ENCODE data around the gene DAB2IP. TPM values are rescaled to one million over a fixed set of nuclear protein-coding genes. Genes with fewer than 3 reads are reported as not detected.

DAB2IP gene
- total RNA-seq, 2 experiments from 2014 or later = 0.06 TPM; not detected in 1

- CTCF ChIA-PET = no interaction called here
- H3K36me3 ChIP-seq (ENCODE audit: insufficient read depth, low read length) = no peaks in the 10 kb centered on the region
- no peak for ATAC-seq (ENCODE audit: poor library complexity)
- TF ChIP-seq, protein P1, sequence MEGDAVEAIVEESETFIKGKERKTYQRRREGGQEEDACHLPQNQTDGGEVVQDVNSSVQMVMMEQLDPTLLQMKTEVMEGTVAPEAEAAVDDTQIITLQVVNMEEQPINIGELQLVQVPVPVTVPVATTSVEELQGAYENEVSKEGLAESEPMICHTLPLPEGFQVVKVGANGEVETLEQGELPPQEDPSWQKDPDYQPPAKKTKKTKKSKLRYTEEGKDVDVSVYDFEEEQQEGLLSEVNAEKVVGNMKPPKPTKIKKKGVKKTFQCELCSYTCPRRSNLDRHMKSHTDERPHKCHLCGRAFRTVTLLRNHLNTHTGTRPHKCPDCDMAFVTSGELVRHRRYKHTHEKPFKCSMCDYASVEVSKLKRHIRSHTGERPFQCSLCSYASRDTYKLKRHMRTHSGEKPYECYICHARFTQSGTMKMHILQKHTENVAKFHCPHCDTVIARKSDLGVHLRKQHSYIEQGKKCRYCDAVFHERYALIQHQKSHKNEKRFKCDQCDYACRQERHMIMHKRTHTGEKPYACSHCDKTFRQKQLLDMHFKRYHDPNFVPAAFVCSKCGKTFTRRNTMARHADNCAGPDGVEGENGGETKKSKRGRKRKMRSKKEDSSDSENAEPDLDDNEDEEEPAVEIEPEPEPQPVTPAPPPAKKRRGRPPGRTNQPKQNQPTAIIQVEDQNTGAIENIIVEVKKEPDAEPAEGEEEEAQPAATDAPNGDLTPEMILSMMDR (IDR thresholded peaks at IDR 0.05) = no peak
- Mint-ChIP-seq H3K4me3 (no peak overlapping the region), H3K36me3 (ENCODE audit: low read depth) (no peaks in the 10 kb centered on the region), H3K9me3 (no peaks in the 10 kb centered on the region), H3K4me1 (ENCODE audit: low read depth) (no peaks in the 10 kb centered on the region), H3K27ac (no peak overlapping the region), H3K27me3 (no peaks in the 10 kb centered on the region)
- POLR2A ChIA-PET = no interaction called here
- H3K9me3 ChIP-seq (ENCODE audit: control insufficient read depth in 1 of 2, insufficient read depth in 1 of 2, low read length in 2 of 2) = no peaks in the 10 kb centered on the region
- intact Hi-C loops (cut with DNase I, micrococcal nuclease) = no loop called here
- DNase-seq = no peak
- H3K4me1 ChIP-seq (ENCODE audit: insufficient read depth, low read length) = no peaks in the 10 kb centered on the region
- no peak overlapping the region for H3K27ac ChIP-seq (ENCODE audit: low read depth in 1 of 2, low read length in 2 of 2)
- H3K4me3 ChIP-seq (ENCODE audit: low read length) = no peak overlapping the region
- H3K27me3 ChIP-seq (ENCODE audit: control insufficient read depth in 1 of 2, insufficient read depth in 2 of 2, low read length in 2 of 2) = no peaks in the 10 kb centered on the region
Measured at GRCh38 chr9:121821326-121821725, 169.9 kb downstream of the DAB2IP start.

- CTCF ChIA-PET = no interaction called here
- no peaks in the 10 kb centered on the region for H3K9me3 ChIP-seq (ENCODE audit: control insufficient read depth in 1 of 2, insufficient read depth in 1 of 2, low read length in 2 of 2)
- H3K4me3 Mint-ChIP-seq = no peak overlapping the region
- no peaks in the 10 kb centered on the region for H3K36me3 Mint-ChIP-seq (ENCODE audit: low read depth)
- no peaks in the 10 kb centered on the region for H3K36me3 ChIP-seq (ENCODE audit: insufficient read depth, low read length)
- H3K4me3 ChIP-seq (ENCODE audit: low read length) = no peak overlapping the region
- H3K4me1 ChIP-seq (ENCODE audit: insufficient read depth, low read length) = no peaks in the 10 kb centered on the region
- peak in 1 of 14 experiments; percentile 10 for DNase-seq
- no peak for ATAC-seq (ENCODE audit: poor library complexity)
- no peaks in the 10 kb centered on the region for H3K4me1 Mint-ChIP-seq (ENCODE audit: low read depth)
- TF ChIP-seq, protein P1 (IDR thresholded peaks at IDR 0.05) = no peak
- no peak overlapping the region for H3K27ac Mint-ChIP-seq
- no peaks in the 10 kb centered on the region for H3K27me3 Mint-ChIP-seq
- intact Hi-C loops (cut with DNase I, micrococcal nuclease) = no loop called here
- H3K27ac ChIP-seq (ENCODE audit: low read depth in 1 of 2, low read length in 2 of 2) = no peak overlapping the region
- POLR2A ChIA-PET = no interaction called here
- no peaks in the 10 kb centered on the region for H3K9me3 Mint-ChIP-seq
- no peaks in the 10 kb centered on the region for H3K27me3 ChIP-seq (ENCODE audit: control insufficient read depth in 1 of 2, insufficient read depth in 2 of 2, low read length in 2 of 2)
Measured at GRCh38 chr9:121822093-121823085, 171.0 kb downstream of the DAB2IP start.

- CTCF ChIA-PET = no interaction called here
- Histone ChIP-seq H3K27ac (ENCODE audit: low read depth in 1 of 2, low read length in 2 of 2) (no peak overlapping the region), H3K36me3 (ENCODE audit: insufficient read depth, low read length) (no peaks in the 10 kb centered on the region), H3K9me3 (ENCODE audit: control insufficient read depth in 1 of 2, insufficient read depth in 1 of 2, low read length in 2 of 2) (no peaks in the 10 kb centered on the region), H3K4me3 (ENCODE audit: low read length) (no peak overlapping the region), H3K4me1 (ENCODE audit: insufficient read depth, low read length) (no peaks in the 10 kb centered on the region), H3K27me3 (ENCODE audit: control insufficient read depth in 1 of 2, insufficient read depth in 2 of 2, low read length in 2 of 2) (no peaks in the 10 kb centered on the region)
- Mint-ChIP-seq H3K27me3 (no peaks in the 10 kb centered on the region), H3K4me3 (no peak overlapping the region), H3K9me3 (no peaks in the 10 kb centered on the region), H3K36me3 (ENCODE audit: low read depth) (no peaks in the 10 kb centered on the region), H3K27ac (no peak overlapping the region), H3K4me1 (ENCODE audit: low read depth) (no peaks in the 10 kb centered on the region)
- intact Hi-C loops (cut with DNase I, micrococcal nuclease) = no loop called here
- POLR2A ChIA-PET = no interaction called here
- TF ChIP-seq, protein P1 (IDR thresholded peaks at IDR 0.05) = no peak
- ATAC-seq (ENCODE audit: poor library complexity) = no peak
- DNase-seq = no peak
Measured at GRCh38 chr9:121823451-121824169, 172.2 kb downstream of the DAB2IP start.

Data from CD4-positive, alpha-beta T cell (primary cell).